ENCODE results near the gene DDX54.
"Not testable (repeated sequence)": the region's sequence is repeated elsewhere in the genome, so short reads cannot be mapped to it uniquely, and the experiment has no call there.

DDX54 gene

DNA sequence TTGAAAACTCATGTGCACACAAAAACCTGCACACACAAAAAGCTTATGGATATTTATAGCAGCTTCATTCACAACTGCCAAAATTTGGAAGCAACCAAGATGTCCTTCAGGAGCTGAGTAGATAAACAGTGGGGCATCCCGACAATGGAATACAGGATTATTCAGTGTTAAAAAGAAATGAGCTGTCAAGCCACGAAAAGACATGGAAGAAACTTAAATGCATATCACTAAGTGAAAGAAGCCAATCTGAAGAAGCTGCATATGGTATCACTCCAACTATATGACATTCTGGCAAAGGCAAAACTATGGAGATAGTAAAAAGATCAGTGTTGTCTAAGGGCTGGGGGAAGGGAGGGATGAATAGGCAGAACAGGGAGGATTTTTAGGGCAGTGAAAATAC is 30.7 kb upstream of the DDX54 start:
- DNase-seq (ENCODE audit: low read depth in 2 of 2): no peak

DNA sequence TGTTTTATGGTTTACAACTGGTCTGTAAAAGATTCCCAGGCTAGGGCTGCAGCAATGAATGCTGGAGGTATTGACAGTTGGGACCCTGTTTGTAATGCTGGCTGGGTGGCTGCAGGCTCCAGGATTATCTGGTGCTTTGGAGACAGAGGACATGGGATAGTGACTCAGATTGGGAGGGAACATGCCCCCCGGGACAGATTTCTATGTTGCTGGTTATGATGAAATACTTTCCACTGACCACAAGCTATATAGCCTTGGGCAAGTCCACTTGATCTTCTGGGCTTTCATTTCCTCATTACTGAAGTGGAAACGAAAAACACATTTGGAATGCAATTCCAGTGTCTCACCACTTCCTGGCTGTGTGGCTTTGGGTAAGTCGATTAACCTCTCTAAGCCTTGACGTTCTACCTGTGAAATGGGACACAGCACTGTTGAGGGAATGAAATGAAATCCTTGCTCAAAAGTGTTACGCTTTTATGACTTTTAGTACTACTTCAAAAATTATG is 29.7 kb upstream of the DDX54 start:
- DNase-seq (ENCODE audit: low read depth in 2 of 2): no peak

DNA sequence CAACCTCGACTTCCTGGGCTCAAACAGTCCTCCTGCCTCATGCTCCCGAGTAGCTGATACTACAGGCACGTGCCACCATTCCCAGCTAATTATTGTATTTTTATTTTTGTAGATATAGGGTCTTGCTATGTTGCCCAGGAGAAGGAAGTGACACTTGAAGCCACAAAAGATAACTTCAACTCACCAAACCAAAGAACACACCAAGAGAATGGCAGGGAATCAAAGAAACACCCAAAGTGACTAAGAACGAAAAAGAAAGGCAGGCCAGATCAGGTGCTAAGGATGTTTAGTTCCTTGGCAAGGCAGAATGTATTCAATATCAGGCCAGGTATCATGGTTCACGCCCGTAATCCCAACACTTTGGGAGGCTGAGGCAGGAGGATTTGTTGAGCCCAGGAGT is 25.9 kb upstream of the DDX54 start:
- DNase-seq (ENCODE audit: low read depth in 2 of 2): no peak

DNA sequence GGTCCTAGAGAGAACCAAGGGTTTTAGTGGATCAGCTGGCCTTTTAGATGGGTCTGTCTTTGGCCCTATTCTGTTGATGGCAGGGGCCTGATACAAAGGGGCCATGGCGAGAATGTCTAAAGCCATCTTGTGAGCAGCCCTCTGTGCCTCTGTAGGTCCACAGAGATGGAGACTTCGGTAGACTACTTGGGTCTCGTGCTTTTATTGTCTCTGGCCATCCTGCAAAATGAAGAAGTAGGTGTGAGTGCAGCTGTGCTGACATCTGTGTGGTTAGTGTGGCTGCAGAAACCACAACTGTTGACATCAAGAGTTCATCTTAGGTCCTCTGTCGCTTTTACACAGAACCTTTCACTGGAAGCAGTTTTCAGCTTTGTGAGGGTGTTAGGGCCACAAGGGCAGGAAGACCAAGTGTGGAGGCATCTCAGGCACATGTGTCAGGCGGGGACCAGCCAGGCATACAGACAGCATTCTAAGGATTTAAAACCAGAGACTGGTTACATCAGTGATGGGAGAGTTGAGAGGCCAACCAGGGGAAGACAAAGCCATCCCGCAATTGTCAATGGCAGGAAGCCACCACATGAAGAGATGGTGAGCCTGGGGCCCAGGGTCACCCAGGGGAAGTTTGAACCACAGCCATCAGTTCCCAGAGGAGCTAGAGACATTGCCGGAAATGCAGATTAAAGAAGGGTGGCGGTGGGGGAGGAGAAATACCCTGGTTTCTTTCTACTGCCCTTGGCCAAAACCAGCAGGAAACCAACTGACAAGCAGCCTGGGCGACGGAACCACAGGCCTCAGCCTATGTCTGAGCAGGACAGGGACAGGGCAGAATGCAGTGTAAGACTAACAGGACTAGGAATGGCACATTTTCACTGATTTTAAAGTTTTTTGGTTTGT is 23.0 kb upstream of the DDX54 start:
- peak; percentile 20 to 25 for DNase-seq (ENCODE audit: low read depth in 2 of 2)

DNA sequence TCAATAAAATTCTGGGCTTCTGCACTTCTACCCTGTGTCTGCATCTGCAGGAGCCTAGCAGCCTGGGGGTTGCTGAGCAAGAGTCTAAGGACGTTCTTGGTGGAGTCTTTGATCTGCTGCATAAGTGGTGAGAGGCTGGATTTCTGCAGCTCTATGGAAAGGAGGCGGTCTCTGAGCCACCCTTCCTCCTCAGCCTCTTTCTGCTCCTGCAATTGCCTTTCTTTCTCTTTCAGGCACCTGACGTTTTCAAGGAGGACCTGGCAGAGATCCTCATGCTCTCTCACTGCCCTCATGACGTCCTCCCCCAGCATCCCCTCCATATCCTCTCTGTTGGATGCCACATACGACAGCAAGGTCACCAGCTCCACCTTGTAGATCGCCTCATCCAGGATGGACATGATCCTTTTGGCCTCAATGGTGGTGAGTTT is 22.3 kb upstream of the DDX54 start:
- no peak for DNase-seq (ENCODE audit: low read depth in 2 of 2)

DNA sequence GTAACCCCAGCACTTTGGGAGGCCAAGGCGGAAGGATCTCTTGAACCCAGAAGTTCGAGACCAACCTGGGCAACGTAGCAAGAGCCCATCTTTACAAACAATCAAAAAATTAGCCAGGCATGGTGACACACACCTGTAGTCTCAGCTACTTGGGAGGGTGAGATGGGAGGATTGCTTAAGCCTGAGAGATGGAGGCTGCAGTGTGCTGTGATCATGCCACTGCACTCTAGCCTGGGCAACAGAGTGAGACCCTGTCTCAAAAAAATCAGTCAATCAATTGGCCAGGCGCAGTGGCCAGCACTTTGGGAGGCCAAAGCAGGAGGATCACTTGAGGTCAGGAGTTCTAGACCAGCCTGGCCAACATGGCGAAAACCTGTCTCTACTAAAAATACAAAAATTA is 21.5 kb upstream of the DDX54 start:
- not testable (repeated sequence) for DNase-seq (ENCODE audit: low read depth in 2 of 2)

DNA sequence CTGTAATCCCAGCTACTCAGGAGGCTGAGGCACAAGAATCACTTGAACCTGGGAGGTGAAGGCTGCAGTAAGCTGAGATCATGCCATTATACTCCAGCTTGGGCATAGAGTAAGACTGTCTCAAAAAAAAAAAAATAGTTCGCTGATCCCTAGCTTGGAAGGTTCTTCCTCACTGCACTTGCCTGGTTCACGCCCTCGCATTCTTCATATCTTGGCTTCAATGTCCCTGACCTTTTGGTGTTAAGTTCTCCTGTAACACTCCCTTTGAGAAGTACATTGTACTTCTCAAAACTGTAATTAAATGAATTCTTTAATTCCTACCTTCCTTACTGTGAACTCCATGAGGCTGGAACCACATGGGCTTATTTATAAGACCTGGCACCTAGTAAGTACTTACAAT is 19.5 kb upstream of the DDX54 start:
- no peak for DNase-seq (ENCODE audit: low read depth in 2 of 2)

DNA sequence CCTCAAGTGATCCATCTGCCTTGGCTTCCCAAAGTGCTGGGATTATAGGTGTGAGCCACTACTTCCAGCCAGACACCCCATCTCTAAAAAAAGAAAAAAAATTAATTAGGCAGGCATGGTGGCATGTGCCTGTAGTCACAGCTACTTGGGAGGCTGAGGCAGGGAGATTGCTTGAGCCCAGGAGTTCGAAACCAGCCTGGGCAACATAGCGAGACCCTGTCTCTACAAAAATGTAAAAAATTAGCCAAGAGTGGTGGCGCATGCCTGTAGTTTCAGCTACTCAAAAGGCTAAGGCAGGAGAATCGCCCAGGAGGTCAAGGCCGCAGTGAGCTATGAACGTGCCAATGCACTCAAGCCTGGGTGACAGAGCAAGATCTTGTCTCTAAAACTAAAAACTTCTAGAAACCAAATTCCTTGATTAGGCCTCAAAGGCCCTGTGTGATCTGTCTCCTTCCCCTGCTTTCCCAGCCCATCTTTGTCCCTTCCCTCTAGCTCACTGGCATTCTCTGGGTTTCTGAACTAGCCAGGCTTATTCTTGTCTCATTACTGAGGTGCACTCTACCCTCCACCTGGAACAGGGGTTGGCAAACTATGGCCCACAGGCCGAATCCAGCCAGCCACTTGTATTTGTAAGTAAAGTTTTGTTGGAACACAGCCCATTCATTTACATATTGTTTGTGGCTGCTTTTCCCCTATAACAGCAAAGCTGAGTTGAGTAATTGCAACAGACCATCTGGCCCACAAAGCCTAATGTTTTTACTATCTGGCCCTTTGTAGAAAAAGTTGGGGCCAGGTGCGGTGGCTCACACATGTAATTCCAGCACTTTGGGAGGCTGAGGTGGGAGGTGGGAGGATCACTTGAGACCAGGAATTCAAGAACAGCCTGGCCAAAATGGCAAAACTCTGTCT is 18.8 kb upstream of the DDX54 start:
- no peak for DNase-seq (ENCODE audit: low read depth in 2 of 2)

DNA sequence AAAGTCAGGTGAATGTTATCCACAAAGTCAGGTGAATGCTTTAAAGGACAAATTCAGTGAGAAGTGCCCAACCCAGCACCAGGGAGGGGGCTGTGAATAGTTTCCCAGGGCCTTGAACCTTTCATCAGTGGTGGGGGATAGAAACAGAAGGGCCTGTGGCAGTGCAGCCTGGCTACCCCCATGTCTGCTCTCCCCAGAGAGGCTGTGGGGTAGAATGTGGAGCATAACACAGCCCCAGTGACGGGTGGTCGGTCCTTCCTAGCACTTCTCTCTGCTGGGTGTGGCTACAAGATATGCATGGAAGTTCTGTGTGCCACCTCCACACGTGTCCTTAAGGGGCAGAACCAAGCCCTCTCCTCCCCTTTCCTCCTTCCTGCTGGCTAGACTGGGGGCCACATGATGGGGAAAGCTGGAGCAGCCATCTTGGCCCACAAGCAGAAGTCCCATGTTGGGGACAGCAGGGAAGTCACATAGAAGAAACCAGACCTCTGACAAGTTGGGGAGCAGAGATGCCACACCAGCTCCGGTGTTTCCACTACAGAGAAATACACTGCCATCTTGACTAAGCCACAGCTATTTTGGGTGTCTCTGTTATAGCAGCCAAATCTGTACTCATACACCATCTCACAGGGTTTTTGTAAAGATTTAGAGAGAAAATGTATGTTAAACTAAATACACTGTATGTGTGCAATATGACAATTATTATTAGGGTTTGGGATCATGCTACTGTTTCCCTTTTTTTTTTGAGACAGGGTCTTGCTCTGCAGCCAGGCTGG is 17.2 kb upstream of the DDX54 start:
- DNase-seq (ENCODE audit: low read depth in 2 of 2): no peak

DNA sequence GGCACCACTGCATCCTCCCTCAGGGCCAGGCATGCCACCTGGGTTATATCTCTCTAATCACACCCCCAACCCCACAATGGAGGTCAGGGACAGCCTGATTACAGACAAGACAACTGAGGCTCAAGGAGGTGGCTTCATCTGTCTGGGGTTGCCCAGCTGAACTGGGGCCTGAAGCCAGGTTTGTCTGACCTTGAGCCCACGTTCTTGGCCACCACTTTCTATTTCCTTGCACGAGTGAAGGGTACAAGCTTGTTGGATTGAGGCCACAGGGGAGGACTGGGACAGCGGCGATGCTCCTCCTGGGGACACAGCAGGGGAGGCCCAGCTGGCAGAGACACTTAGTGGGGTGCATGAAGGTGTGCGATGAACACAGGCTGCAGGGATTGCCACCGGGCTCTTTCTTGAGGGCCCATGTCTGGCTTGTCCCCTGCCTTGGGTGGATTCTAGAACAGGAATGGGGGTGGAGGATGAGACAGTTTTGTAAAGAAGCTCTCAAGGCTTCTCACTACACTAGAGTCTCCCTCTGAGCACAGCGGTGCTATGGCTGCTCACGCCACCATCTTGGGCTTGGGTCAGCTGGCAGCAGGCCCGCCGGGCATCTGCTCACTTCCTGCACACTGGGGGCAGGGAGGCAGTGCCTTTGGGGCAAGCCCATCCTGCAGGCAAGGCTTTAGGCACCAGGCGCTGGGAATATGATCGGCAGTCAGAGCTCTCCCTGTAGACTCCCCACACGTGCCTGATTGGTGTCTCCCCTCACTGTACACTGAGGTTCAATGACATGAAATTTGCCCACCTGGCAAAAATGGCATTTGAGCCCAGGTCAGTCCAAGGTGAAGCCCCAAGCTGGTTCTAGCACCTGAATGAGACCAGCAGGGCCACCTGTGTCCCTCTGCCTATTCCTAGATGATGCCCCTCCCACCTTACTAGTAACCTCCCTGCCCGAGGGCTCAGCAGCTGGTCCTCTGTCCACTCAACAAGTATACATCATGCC is 16.2 kb upstream of the DDX54 start:
- DNase-seq (ENCODE audit: low read depth in 2 of 2): no peak

DNA sequence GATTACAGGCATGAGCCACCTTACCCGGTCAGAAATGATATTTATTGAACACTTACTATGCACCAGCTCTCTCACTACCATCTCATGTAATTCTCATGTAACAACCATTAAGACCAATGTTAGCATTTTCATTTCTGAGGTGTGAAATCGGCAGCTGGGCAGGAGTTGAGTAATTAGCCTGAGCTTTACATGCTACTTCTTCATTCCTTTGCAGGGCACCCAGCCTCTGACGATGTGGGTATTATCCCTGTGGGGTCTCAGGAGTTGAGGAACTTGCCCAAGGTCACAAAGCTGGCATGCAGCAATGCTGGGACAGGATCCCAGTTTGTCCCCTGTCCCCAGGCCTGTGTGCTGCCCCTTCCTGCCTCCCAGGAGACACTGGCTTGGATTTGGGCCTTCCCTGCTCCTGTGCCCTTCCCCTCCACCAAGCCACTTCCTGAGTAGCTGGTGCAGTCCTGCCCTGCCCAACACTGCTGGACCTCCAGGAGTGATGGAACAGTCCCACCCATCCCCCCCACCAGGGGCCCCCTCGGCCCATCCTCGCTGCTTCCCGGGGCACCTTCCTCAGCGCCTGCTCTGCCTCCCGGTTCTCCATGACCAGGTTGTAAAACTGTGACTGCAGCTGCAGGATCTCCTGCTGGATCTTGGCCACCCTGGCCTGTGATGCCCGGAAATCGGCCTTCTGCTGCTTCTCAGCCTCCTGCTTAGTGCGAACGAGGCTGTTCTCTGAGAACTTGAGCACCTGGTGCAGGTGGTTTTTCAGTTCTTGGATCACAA is 14.9 kb upstream of the DDX54 start:
- DNase-seq (ENCODE audit: low read depth in 2 of 2): no peak

DNA sequence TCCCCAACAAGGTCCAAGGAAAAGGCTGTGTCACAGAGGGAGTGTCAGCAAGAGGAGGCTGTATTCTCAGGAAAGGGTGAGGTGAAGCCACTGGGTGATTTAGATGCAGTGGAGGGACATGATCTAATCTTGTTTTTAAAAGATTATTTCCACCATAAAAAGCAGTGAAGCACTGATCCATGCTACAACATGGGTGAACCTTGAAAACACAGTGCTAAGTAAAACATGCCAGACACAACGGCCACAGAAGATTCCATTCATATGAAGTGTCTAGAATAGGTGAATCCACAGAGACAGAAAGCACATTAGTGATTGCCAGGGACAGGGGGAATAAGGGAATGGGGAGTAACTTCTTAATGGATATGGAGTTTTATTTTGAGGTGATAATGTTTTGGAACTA is 13.0 kb upstream of the DDX54 start:
- no peak for DNase-seq (ENCODE audit: low read depth in 2 of 2)

DNA sequence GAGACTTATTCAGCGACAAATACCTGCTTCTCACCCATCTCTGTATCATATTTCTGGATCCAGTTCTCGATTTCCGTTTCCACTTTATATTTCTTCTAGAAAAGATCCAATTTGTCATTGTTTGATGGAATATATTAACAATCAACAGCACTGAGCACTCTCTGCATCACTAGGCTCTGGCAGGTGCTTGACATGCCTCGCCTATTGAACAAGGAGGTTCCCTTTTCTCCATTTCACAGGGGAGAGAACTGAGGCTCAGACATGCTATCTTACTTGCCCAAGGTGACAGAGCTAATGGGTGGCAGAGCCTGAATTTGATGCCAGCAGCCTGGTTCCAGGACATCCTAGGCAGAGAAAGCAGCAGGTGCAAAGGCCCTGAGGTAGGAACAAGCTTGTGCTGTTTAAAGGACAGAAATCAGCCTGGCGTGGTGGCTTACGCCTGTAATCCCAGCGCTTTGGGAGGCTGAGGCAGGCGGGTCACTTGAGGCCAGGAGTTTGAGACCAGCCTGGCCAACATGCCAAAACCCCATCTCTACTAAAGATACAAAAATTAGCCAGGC is 12.3 kb upstream of the DDX54 start:
- DNase-seq (ENCODE audit: low read depth in 2 of 2): no peak

DNA sequence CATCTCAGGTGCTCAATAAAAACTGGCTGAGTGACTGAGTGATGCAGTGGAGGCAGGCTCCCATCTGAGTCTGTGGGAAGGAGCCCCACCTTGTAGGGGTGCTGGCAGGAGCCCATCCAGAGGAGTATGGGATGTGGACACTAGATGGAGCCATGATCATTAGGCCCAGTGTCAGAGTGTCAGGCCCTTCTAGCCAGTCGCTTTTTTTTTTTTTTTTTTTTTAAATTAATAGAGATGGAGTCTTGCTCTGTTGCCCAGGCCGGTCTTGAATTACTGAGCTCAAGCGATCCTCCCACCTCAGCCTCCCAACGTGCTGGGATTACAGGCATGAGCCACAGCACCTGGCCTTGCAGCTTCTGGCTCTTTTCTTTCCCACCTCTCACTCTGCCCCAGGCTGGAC is 11.7 kb upstream of the DDX54 start:
- peak in 1 of 2 donors; percentile 25 for DNase-seq (ENCODE audit: low read depth in 2 of 2)

DNA sequence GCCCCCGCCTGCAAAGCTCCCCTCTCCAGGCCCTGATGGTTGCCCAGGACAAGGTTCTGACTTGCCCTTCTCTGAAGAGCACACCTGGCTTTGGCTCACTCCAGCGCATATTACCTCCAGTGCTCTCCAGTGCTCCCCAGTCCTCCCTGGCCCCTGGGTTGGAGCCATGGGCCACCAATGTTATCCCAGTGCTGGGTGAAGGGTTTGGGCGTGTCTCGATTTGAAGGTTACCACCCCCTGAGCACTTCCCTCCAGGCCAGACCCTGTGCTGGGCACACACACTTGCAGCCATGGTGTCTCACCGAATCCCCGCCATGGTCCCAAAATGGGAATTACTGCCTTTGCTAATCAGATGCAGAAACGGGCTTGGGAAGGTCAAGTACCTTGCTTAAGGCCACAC is 11.3 kb upstream of the DDX54 start:
- no peak for DNase-seq (ENCODE audit: low read depth in 2 of 2)

DNA sequence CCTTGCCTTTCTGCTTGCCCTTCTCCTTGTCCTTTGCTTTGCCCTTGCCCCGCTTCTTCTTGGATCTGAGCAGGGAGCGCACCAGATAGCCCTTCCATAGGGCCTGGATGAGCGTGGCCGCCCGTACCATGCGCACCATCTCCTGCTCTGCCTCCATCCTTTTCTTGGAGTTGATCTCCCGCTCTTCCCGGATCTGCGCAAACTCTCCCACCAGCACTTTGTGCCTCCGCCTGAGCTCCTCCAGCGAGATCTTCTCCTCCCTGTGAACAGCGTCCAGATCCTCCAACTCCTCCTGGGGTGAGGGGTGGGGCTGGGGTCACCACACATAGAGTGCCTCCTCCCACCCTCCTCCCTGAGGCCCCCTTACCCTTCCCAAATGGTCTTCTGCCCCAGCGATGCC is 10.3 kb upstream of the DDX54 start:
- DNase-seq (ENCODE audit: low read depth in 2 of 2): no peak

DNA sequence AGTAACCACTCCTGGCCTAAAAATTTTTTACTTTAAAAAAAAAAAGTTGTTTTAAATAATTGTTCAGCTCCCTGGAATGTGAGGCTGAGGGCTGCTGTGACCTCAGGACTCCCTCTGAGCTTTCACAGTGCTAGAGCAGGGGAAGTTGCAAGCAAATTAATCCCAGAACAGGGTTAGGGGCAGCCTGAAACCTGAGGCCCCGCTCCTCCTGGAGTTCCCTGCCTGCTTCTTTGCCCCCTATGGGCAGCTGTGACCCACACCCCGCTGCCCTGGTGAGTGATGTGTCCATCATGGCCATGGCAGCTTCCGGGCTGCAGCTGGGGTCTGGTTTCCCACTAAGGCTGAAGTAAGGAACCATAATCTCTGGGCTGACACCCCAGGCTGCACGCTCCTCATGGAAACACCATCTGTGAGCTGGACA is 9.7 kb upstream of the DDX54 start:
- DNase-seq (ENCODE audit: low read depth in 2 of 2): no peak

DNA sequence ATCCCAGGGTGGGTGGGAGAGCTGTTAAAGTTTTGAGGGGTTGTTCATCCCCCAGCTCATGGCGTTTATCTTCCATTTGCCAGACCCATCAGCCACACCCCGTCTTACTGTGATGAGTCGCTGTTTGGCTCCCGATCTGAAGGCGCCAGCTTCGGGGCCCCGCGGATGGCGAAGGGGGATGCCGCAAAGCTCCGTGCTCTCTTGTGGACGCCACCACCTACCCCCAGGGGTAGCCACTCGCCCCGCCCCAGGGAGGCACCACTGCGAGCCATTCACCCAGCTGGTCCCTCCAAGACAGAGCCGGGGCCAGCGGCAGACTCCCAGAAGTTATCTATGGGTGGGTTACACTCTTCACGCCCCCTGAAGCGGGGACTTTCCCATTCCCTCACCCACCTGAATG is 5.9 kb upstream of the DDX54 start:
- DNase-seq (ENCODE audit: low read depth in 2 of 2): no peak

DNA sequence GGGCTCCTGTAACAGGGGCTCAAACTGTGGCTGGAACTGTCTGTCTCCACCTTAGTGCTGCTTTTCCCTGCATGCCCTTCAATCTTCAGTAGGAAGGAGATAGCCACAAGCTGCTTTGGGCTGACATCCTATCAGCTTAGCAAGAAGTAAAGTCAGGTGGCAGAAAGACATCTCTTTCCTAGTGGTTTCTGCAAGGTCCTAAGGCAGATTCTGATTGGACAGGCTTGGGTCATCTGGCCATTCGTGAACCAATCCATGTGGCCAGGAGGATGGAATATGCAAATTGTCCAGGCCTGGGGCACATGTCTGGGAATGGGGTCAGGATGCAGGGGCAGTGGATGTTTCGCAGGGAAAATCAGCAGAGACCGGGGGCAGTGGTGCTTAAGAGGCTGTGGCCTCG is 5.5 kb upstream of the DDX54 start:
- no peak for DNase-seq (ENCODE audit: low read depth in 2 of 2)
